ENCODE results near the gene ATP1B1.

ATP1B1 gene

GRCh38 chr1:169094897-169095569 lies 11.5 kb upstream of the ATP1B1 start:
- DNase-seq: no peak

GRCh38 chr1:169098380-169098779 lies 8.1 kb upstream of the ATP1B1 start:
- DNase-seq: no peak

- DNase-seq: no peak
These were observed 6.9 kb upstream of the ATP1B1 start for GRCh38 chr1:169099561-169099960.

- DNase-seq: no peak
These were observed 6.3 kb upstream of the ATP1B1 start for GRCh38 chr1:169100208-169100607.

- DNase-seq: no peak
These were observed 5.8 kb upstream of the ATP1B1 start for GRCh38 chr1:169100651-169101088.

GRCh38 chr1:169102567-169102966 lies 3.9 kb upstream of the ATP1B1 start:
- no peak for DNase-seq

- DNase-seq: no peak
These were observed 3.5 kb upstream of the ATP1B1 start for GRCh38 chr1:169103002-169103401.

GRCh38 chr1:169103480-169103893 lies 3.0 kb upstream of the ATP1B1 start:
- DNase-seq: no peak

- no peak for DNase-seq
These were observed 1.4 kb upstream of the ATP1B1 start for GRCh38 chr1:169105087-169105433.

GRCh38 chr1:169105434-169106094 lies 926 bp upstream of the ATP1B1 start:
- peak; percentile 56 for DNase-seq

- no peak for DNase-seq
These were observed 572 bp downstream of the ATP1B1 start for GRCh38 chr1:169106921-169107602.

GRCh38 chr1:169107603-169108208 lies 1.2 kb downstream of the ATP1B1 start:
- DNase-seq: no peak

- DNase-seq: no peak
These were observed 1.7 kb downstream of the ATP1B1 start for GRCh38 chr1:169108223-169108622.

GRCh38 chr1:169108863-169109560 lies 2.5 kb downstream of the ATP1B1 start:
- DNase-seq: no peak

- no peak for DNase-seq
These were observed 3.2 kb downstream of the ATP1B1 start for GRCh38 chr1:169109561-169110134.

- DNase-seq: no peak
These were observed 3.7 kb downstream of the ATP1B1 start for GRCh38 chr1:169110236-169110635.

- no peak for DNase-seq
These were observed 4.4 kb downstream of the ATP1B1 start for GRCh38 chr1:169110689-169111447.

- DNase-seq: no peak
These were observed 5.0 kb downstream of the ATP1B1 start for GRCh38 chr1:169111472-169111871.

GRCh38 chr1:169112241-169112640 lies 5.8 kb downstream of the ATP1B1 start:
- DNase-seq: no peak

- DNase-seq: no peak
These were observed 7.2 kb downstream of the ATP1B1 start for GRCh38 chr1:169113613-169114119.

- no peak for DNase-seq
These were observed 9.5 kb downstream of the ATP1B1 start for GRCh38 chr1:169115891-169116585.
